Lung (tissue), 12 donors: ENCODE results near the gene UBA5. TPM values are rescaled to one million over a fixed set of nuclear protein-coding genes. Genes with fewer than 3 reads are reported as not detected.

Source experiments
- ATAC-seq: fragments of 200-7000 bp; cut with Tn5 transposase; one replicate; pipeline ENCODE4 v1.9.1; 2020; ENCODE audit warnings: moderate number of reproducible peaks; ENCODE audit not compliant: insufficient read depth, low FRiP score
- DNase-seq, 3 donors: peaks; one replicate each; pipeline ENCODE4 v3.0.0-alpha.2; 2013 to 2017
- H3K27ac ChIP-seq, 2 donors: one replicate each; pipeline ENCODE4 v1.5.1; 2013; ENCODE audit warnings: mild to moderate bottlenecking in 2 of 2, moderate library complexity in 2 of 2, control low read depth in 1 of 2, inconsistent platforms in 1 of 2, low read depth in 1 of 2, low read length in 1 of 2
- H3K27me3 ChIP-seq, 3 donors: one replicate each; pipeline ENCODE4 v1.5.1; 2013; ENCODE audit warnings: low read length in 2 of 3; ENCODE audit not compliant: control insufficient read depth in 3 of 3, insufficient read depth in 3 of 3
- H3K36me3 ChIP-seq, 4 donors: one replicate each; pipeline ENCODE4 v1.5.1; 2013; ENCODE audit warnings: low read length in 4 of 4, mild to moderate bottlenecking in 1 of 4, moderate library complexity in 1 of 4; ENCODE audit not compliant: control insufficient read depth in 4 of 4, insufficient read depth in 4 of 4
- H3K4me1 ChIP-seq, 5 donors: one replicate each; pipeline ENCODE4 v1.5.1; 2013; ENCODE audit warnings: low read length in 5 of 5, mild to moderate bottlenecking in 2 of 5, moderate library complexity in 1 of 5; ENCODE audit not compliant: control insufficient read depth in 5 of 5, insufficient read depth in 5 of 5
- H3K4me3 ChIP-seq: one replicate; pipeline ENCODE4 v1.5.1; 2013; ENCODE audit warnings: mild to moderate bottlenecking, control low read depth, moderate library complexity
- H3K9ac ChIP-seq, 2 donors: one replicate each; pipeline ENCODE4 v1.5.1; 2013; ENCODE audit warnings: low read length in 2 of 2, control low read depth in 1 of 2; ENCODE audit not compliant: insufficient read depth in 1 of 2
- H3K9me3 ChIP-seq, 4 donors: one replicate each; pipeline ENCODE4 v1.5.1; 2013; ENCODE audit warnings: low read length in 3 of 4, mild to moderate bottlenecking in 1 of 4, moderate library complexity in 1 of 4; ENCODE audit not compliant: control insufficient read depth in 4 of 4, insufficient read depth in 3 of 4
- WGBS, 2 donors: extraction: QIAGEN DNeasy Blood & Tissue Kit; methylation state at CpG; one replicate each; pipeline ENCODE4 v1.1.7; 2013; 5-methylcytosine and 5-hydroxymethylcytosine counted together
- polyA plus RNA-seq, 2 donors: library from polyadenylated mRNA; stranded (reverse); fragments of 200-250 nt; gene quantifications; one replicate each; pipeline ENCODE4 v1.2.1, GENCODE V29; 2013
- total RNA-seq, 2 donors: library from RNA; depleted of rRNA in 1 of 2; stranded (reverse); fragments of >200 nt in 1 of 2; gene quantifications; one replicate each; pipeline ENCODE4 v1.2.1, GENCODE V29; 2014 to 2021
- TF ChIP-seq, protein P1 (sequence below): IDR thresholded peaks from 2 replicates; pipeline ENCODE4 v1.5.1; 2012; ENCODE audit warnings: mild to moderate bottlenecking; ENCODE audit errors: control extremely low read depth, extremely low read depth
- donor health status: control.
- donor health status: control.
- donor health status: Bipolar disorder and iron deficiency.
- donor health status: healthy.
- donor health status: DM: yes; HTN: yes; CAD: no.

The UBA5 gene
- total and polyA plus RNA-seq, 4 donors = 22.6 to 68.2 (median 33.9) TPM

GRCh38 chr3:132703733-132704132, 43.6 kb downstream of the UBA5 start:
- TF ChIP-seq, protein P1, sequence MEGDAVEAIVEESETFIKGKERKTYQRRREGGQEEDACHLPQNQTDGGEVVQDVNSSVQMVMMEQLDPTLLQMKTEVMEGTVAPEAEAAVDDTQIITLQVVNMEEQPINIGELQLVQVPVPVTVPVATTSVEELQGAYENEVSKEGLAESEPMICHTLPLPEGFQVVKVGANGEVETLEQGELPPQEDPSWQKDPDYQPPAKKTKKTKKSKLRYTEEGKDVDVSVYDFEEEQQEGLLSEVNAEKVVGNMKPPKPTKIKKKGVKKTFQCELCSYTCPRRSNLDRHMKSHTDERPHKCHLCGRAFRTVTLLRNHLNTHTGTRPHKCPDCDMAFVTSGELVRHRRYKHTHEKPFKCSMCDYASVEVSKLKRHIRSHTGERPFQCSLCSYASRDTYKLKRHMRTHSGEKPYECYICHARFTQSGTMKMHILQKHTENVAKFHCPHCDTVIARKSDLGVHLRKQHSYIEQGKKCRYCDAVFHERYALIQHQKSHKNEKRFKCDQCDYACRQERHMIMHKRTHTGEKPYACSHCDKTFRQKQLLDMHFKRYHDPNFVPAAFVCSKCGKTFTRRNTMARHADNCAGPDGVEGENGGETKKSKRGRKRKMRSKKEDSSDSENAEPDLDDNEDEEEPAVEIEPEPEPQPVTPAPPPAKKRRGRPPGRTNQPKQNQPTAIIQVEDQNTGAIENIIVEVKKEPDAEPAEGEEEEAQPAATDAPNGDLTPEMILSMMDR = no peak
- WGBS, 2 donors = 96 to 98% methylated on average over 2 of the region's 2 CpGs
- H3K36me3 ChIP-seq = peaks cover 16 to 59% (median 27%) of the 10 kb centered on the region in 4 donors

DNA sequence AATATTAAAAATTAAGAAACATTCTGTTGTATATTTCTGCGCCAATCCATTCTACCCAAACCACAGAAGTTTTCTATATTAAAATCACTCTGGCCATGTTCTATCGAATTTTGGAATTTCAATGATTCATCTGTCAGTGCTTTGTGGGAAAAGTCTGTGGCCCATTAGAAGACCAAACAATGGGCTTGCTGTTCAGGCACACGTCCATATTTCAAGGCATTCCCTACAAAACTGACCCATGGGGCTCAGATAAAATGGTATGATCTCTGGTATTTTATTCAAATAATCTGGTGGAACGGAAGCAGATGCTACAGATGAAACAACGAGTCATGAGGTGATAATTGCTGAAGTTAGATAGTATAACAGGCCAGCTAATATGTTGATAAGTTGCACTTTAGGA, 49.6 kb downstream of the UBA5 start:
- no peak for ATAC-seq
- H3K4me1 ChIP-seq = peaks cover 0 to 5% (median 0%) of the 10 kb centered on the region in 5 donors
- H3K9ac ChIP-seq = no peak overlapping the region
- no peak overlapping the region for H3K4me3 ChIP-seq
- WGBS, 2 donors = 94 to 99% methylated on average over 5 of the region's 5 CpGs
- DNase-seq = no peak
- H3K36me3 ChIP-seq = peaks cover 17 to 48% (median 20%) of the 10 kb centered on the region in 4 donors
- no peak overlapping the region for H3K27ac ChIP-seq
- TF ChIP-seq, protein P1 = no peak
- H3K9me3 ChIP-seq = no peaks in the 10 kb centered on the region
- H3K27me3 ChIP-seq = no peaks in the 10 kb centered on the region

More at GRCh38 chr3:132703733-132704132, 43.6 kb downstream of the UBA5 start:
- Histone ChIP-seq H3K4me1 (no peaks in the 10 kb centered on the region), H3K4me3 (no peak overlapping the region), H3K27me3 (no peaks in the 10 kb centered on the region), H3K9me3 (no peaks in the 10 kb centered on the region), H3K9ac (no peak overlapping the region), H3K27ac (no peak overlapping the region)
- no peak for ATAC-seq
- DNase-seq = no peak

DNA sequence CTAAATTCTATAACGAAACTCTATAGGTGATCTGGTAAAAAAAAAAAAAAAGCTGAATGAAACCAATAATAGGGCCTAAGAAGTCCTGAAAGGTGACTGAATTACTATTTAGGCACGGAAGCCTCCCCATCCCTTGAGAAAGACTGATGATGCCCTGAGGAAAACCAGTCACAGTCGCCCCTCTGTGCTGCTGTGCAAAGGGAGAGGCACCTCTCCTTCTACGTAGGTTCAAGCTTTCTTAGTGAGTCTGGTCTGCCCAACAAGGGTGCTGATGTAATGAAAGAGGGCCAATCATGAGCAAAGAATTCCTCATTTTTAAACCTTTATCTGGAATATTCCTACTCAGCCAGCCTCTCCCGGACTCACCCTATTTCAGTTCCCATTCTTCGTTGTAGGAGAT, 50.2 kb downstream of the UBA5 start:
- Histone ChIP-seq H3K27ac (no peak overlapping the region), H3K9me3 (no peaks in the 10 kb centered on the region), H3K9ac (no peak overlapping the region), H3K27me3 (no peaks in the 10 kb centered on the region), H3K36me3 (peaks cover 17 to 50% (median 20%) of the 10 kb centered on the region in 4 donors), H3K4me1 (peaks cover 0 to 5% (median 0%) of the 10 kb centered on the region in 5 donors), H3K4me3 (no peak overlapping the region)
- WGBS, 2 donors = 98% methylated on average over 6 of the region's 6 CpGs
- DNase-seq = no peak
- ATAC-seq = no peak
- TF ChIP-seq, protein P1 = no peak
